Measurements from ENCODE around the gene NCOA6. TPM values are rescaled to one million over a fixed set of nuclear protein-coding genes. Genes with fewer than 3 reads are reported as not detected.
A peak's percentile ranks its signal among the peaks of the same experiment; 100 is the strongest.

Gene NCOA6
- 9.4 TPM for polyA plus RNA-seq (2012; ENCODE audit: missing spikeins)

GRCh38 chr20:34825530-34826362, at the start of gene NCOA6:
TSS of gene NCOA6 (minus strand) at chr20:34825651. CDS start at chr20:34782355, 43,296 bp downstream.
- peak; percentile 58 for DNase-seq (ENCODE audit: insufficient read length)
- FAIRE-seq: peak; percentile 82
- TF ChIP-seq POLR2A (IDR thresholded peaks at IDR 0.05; ENCODE audit: low read depth, low read length) (no peak; the same call in 1 of the 2 replicates), TAF1 (IDR thresholded peaks at IDR 0.05; ENCODE audit: borderline replicate concordance, low read depth, low read length) (no peak), POLR2AphosphoS5 (IDR thresholded peaks at IDR 0.05; ENCODE audit: low read depth, low read length) (no peak)

- FAIRE-seq: peak; percentile 14
Measured at GRCh38 chr20:34874094-34874654, 48.7 kb upstream of the NCOA6 start.

GRCh38 chr20:34873583-34874093, 48.2 kb upstream of the NCOA6 start:
- no peak for TF ChIP-seq POLR2AphosphoS5 (IDR thresholded peaks at IDR 0.05; ENCODE audit: low read depth, low read length)
- TF ChIP-seq POLR2A (IDR thresholded peaks at IDR 0.05; ENCODE audit: low read depth, low read length): no peak
- no peak for TF ChIP-seq TAF1 (IDR thresholded peaks at IDR 0.05; ENCODE audit: borderline replicate concordance, low read depth, low read length)
- DNase-seq (ENCODE audit: insufficient read length): no peak
- no peak for FAIRE-seq

More at GRCh38 chr20:34874094-34874654, 48.7 kb upstream of the NCOA6 start:
- no peak for DNase-seq (ENCODE audit: insufficient read length)
- no peak for TF ChIP-seq POLR2AphosphoS5 (IDR thresholded peaks at IDR 0.05; ENCODE audit: low read depth, low read length)

- FAIRE-seq (peak; percentile 86), DNase-seq (ENCODE audit: insufficient read length) (peak; percentile 77)
- peak; percentile 31; the same call in 1 of the 2 replicates for TF ChIP-seq POLR2A (IDR thresholded peaks at IDR 0.05; ENCODE audit: low read depth, low read length)
- no peak for TF ChIP-seq TAF1 (IDR thresholded peaks at IDR 0.05; ENCODE audit: borderline replicate concordance, low read depth, low read length)
Measured at GRCh38 chr20:34872622-34873224, 47.3 kb upstream of the NCOA6 start, which contains the start of gene GGT7. TSS of gene GGT7 (minus strand) at chr20:34872856. CDS start at chr20:34872815, 41 bp downstream.

- no peak for TF ChIP-seq POLR2A (IDR thresholded peaks at IDR 0.05; ENCODE audit: low read depth, low read length)
- TF ChIP-seq TAF1 (IDR thresholded peaks at IDR 0.05; ENCODE audit: borderline replicate concordance, low read depth, low read length): no peak
- no peak for TF ChIP-seq POLR2AphosphoS5 (IDR thresholded peaks at IDR 0.05; ENCODE audit: low read depth, low read length)
- FAIRE-seq (no peak), DNase-seq (ENCODE audit: insufficient read length) (no peak)
Measured at GRCh38 chr20:34871966-34872621, 46.6 kb upstream of the NCOA6 start.

GRCh38 chr20:34871320-34871926, 46.0 kb upstream of the NCOA6 start:
- TF ChIP-seq POLR2AphosphoS5 (IDR thresholded peaks at IDR 0.05; ENCODE audit: low read depth, low read length) (no peak), POLR2A (IDR thresholded peaks at IDR 0.05; ENCODE audit: low read depth, low read length) (no peak), TAF1 (IDR thresholded peaks at IDR 0.05; ENCODE audit: borderline replicate concordance, low read depth, low read length) (no peak)
- DNase-seq (ENCODE audit: insufficient read length) (no peak), FAIRE-seq (no peak)

GRCh38 chr20:34864216-34864615, 38.8 kb upstream of the NCOA6 start:
- TF ChIP-seq TAF1 (IDR thresholded peaks at IDR 0.05; ENCODE audit: borderline replicate concordance, low read depth, low read length): no peak
- no peak for TF ChIP-seq POLR2A (IDR thresholded peaks at IDR 0.05; ENCODE audit: low read depth, low read length)
- TF ChIP-seq POLR2AphosphoS5 (IDR thresholded peaks at IDR 0.05; ENCODE audit: low read depth, low read length): no peak
- DNase-seq (ENCODE audit: insufficient read length): no peak
- no peak for FAIRE-seq

- DNase-seq (ENCODE audit: insufficient read length) (no peak), FAIRE-seq (no peak)
- TF ChIP-seq POLR2AphosphoS5 (IDR thresholded peaks at IDR 0.05; ENCODE audit: low read depth, low read length): no peak
- TF ChIP-seq TAF1 (IDR thresholded peaks at IDR 0.05; ENCODE audit: borderline replicate concordance, low read depth, low read length): no peak
- no peak for TF ChIP-seq POLR2A (IDR thresholded peaks at IDR 0.05; ENCODE audit: low read depth, low read length)
Measured at GRCh38 chr20:34863421-34863965, 38.0 kb upstream of the NCOA6 start.

GRCh38 chr20:34862724-34863123, 37.3 kb upstream of the NCOA6 start:
- FAIRE-seq: no peak
- TF ChIP-seq POLR2AphosphoS5 (IDR thresholded peaks at IDR 0.05; ENCODE audit: low read depth, low read length) (no peak), POLR2A (IDR thresholded peaks at IDR 0.05; ENCODE audit: low read depth, low read length) (no peak), TAF1 (IDR thresholded peaks at IDR 0.05; ENCODE audit: borderline replicate concordance, low read depth, low read length) (no peak)
- DNase-seq (ENCODE audit: insufficient read length): no peak

GRCh38 chr20:34861386-34862084, 36.1 kb upstream of the NCOA6 start:
- DNase-seq (ENCODE audit: insufficient read length) (no peak), FAIRE-seq (no peak)
- TF ChIP-seq POLR2A (IDR thresholded peaks at IDR 0.05; ENCODE audit: low read depth, low read length): no peak

Data from GM12892 (cell line).